Stimulated activated CD4-positive, alpha-beta T cell treated with anti-CD3 and anti-CD28 coated beads, Interleukin-12 subunit alpha, Interleukin-12 subunit beta, amount 100 ng/mL, for 24 hours (primary cell): ENCODE data around the gene FGGY.
"Not testable (repeated sequence)": the region's sequence is repeated elsewhere in the genome, so short reads cannot be mapped to it uniquely, and the experiment has no call there.

ENCODE experiments used
- DNase-seq, 2 experiments: peaks; one replicate each; pipeline ENCODE4 v3.0.0-alpha.2; 2020; ENCODE audit warnings: low read depth in 2 of 2

The FGGY gene

GRCh38 chr1:59638231-59638711 lies 341.4 kb downstream of the FGGY start:
- no peak for DNase-seq

- no peak for DNase-seq
Measured at GRCh38 chr1:59639266-59639665, 342.4 kb downstream of the FGGY start.

GRCh38 chr1:59640851-59641250 lies 344.0 kb downstream of the FGGY start:
- DNase-seq: no peak

GRCh38 chr1:59641836-59642235 lies 344.9 kb downstream of the FGGY start:
- DNase-seq: no peak

GRCh38 chr1:59643526-59643925 lies 346.6 kb downstream of the FGGY start:
- DNase-seq: no peak

- DNase-seq: no peak
Measured at GRCh38 chr1:59645893-59646292, 349.0 kb downstream of the FGGY start.

- not testable (repeated sequence) for DNase-seq
Measured at GRCh38 chr1:59653142-59653958, 356.5 kb downstream of the FGGY start.

GRCh38 chr1:59653968-59654367 lies 357.1 kb downstream of the FGGY start:
- no peak for DNase-seq

GRCh38 chr1:59657873-59658465 lies 361.1 kb downstream of the FGGY start:
- no peak for DNase-seq

GRCh38 chr1:59664166-59664565 lies 367.3 kb downstream of the FGGY start:
- DNase-seq: no peak

- DNase-seq: no peak
Measured at GRCh38 chr1:59666106-59666505, 369.2 kb downstream of the FGGY start.

- DNase-seq: no peak
Measured at GRCh38 chr1:59667020-59667419, 370.1 kb downstream of the FGGY start.

GRCh38 chr1:59669752-59670312 lies 372.9 kb downstream of the FGGY start:
- DNase-seq: no peak

GRCh38 chr1:59670662-59671061 lies 373.8 kb downstream of the FGGY start:
- no peak for DNase-seq

- no peak for DNase-seq
Measured at GRCh38 chr1:59671066-59671952, 374.4 kb downstream of the FGGY start.

- no peak for DNase-seq
Measured at GRCh38 chr1:59671953-59672305, 375.0 kb downstream of the FGGY start.

GRCh38 chr1:59672851-59673572 lies 376.1 kb downstream of the FGGY start:
- no peak for DNase-seq

- no peak for DNase-seq
Measured at GRCh38 chr1:59673573-59674450, 376.9 kb downstream of the FGGY start.

GRCh38 chr1:59674595-59674994 lies 377.7 kb downstream of the FGGY start:
- no peak for DNase-seq

- DNase-seq: no peak
Measured at GRCh38 chr1:59675936-59676335, 379.0 kb downstream of the FGGY start.
